LNCaP clone FGC (cell line): ENCODE measurements around the gene ZFYVE26.
A peak's percentile ranks its signal among the peaks of the same experiment; 100 is the strongest.

Experiments used
- DNase-seq: peaks from one replicate; pipeline ENCODE4 v3.0.0-alpha.2; 2011; ENCODE audit warnings: low read depth
- H3K4me3 ChIP-seq: 2 replicates; pipeline ENCODE4 v1.5.1; 2011; ENCODE audit warnings: mild to moderate bottlenecking, low read depth, low read length, control low read depth
- TF ChIP-seq, protein P1 (sequence below): IDR thresholded peaks from 2 replicates; pipeline ENCODE4 v1.5.1; 2012; ENCODE audit warnings: mild to moderate bottlenecking; ENCODE audit not compliant: control insufficient read depth, insufficient read depth; ENCODE audit errors: extremely low read depth

ZFYVE26 gene

DNA sequence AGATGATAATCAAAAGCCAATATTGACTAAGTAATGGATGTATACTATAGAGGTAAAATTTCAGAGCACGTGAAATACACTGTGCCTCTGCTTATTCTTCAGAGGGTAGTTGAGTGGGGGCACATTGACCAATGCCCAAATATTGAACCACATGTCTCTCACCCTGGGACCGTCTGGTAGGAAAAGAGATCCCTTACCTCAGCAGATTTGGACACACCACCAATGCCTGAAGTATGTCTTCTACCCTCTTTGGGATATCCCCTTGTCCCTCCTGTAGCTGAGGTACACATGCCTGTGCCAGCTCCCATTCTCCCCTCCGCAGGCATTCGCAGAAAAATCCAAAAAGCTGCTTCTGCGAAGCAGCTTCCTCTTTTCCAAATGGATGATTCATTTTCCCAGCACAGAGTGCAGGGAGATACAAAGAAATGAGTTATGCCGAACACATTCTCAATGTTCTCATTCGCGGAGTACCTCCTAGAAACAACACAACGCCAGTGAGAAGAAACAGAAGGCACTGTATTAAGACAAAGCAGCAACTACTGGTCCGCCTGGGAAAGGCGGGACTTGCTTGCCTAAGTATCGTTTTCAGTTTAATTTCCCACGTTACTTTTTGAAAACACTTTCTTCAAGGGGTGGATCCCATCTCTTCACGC, 691 bp downstream of the ZFYVE26 start:
- TF ChIP-seq, protein P1, sequence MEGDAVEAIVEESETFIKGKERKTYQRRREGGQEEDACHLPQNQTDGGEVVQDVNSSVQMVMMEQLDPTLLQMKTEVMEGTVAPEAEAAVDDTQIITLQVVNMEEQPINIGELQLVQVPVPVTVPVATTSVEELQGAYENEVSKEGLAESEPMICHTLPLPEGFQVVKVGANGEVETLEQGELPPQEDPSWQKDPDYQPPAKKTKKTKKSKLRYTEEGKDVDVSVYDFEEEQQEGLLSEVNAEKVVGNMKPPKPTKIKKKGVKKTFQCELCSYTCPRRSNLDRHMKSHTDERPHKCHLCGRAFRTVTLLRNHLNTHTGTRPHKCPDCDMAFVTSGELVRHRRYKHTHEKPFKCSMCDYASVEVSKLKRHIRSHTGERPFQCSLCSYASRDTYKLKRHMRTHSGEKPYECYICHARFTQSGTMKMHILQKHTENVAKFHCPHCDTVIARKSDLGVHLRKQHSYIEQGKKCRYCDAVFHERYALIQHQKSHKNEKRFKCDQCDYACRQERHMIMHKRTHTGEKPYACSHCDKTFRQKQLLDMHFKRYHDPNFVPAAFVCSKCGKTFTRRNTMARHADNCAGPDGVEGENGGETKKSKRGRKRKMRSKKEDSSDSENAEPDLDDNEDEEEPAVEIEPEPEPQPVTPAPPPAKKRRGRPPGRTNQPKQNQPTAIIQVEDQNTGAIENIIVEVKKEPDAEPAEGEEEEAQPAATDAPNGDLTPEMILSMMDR: no peak
- DNase-seq: no peak
- peak overlapping the region; percentile 94 for H3K4me3 ChIP-seq

DNA sequence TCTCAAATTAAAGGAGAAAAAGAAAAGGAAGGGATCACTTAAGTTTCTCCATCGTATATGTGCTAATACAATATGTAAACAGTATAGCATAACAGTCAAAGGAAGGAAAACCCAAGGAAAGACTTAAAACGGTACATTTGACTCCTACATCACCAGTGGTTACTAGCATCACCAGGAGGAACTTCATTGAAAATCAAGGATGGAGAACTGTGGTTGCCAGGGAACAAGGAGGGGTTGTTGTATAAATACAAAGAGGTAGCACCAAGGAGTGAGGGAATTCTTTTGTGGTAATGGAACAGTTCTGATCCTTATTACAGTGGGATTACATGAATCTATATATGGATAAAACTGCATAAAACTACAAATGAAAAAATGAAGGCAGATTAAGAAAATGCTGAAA, 1.6 kb downstream of the ZFYVE26 start:
- TF ChIP-seq, protein P1: no peak
- H3K4me3 ChIP-seq: peak overlapping the region; percentile 94; the same call in 1 of the 2 replicates
- DNase-seq: no peak

DNA sequence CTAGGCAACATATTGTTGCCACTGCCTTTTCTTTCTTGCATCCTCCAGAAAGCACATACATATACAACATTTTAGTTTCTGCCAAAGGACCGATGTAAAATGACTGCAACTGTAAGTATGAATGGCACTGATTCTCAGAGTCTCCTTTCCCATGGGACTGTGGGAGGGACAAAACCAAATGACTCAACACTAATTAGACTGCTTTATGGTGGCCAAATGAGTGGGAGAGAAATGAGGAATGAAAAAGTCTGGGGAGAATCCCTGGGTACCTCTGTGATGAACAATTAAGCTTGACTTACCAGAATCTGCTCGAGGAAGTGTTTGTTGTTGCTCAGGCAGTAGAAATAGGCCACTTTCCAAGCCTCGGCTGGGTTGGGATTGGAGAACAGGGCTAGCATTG, 10.1 kb downstream of the ZFYVE26 start:
- TF ChIP-seq, protein P1: no peak
- no peak for DNase-seq
- no peak overlapping the region for H3K4me3 ChIP-seq

DNA sequence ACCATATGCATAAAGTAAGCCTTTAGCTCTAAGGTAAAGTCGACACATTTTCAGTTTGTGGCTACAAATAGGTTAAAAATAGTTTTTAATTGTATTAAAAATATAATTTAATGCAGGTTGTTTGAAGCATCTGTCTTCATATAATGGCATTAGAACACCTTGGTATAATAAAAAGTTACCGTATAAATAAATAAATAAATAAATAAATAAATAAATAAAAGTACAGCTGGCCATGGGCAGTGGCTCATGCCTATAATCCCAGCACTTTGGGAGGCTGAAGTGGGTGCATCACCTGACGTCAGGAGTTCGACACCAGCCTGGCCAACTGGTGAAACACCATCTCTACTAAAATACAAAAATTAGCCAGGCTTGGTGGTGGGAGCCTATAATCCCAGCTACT, 15.6 kb downstream of the ZFYVE26 start:
- TF ChIP-seq, protein P1: no peak
- no peak for DNase-seq
- H3K4me3 ChIP-seq: no peak overlapping the region

DNA sequence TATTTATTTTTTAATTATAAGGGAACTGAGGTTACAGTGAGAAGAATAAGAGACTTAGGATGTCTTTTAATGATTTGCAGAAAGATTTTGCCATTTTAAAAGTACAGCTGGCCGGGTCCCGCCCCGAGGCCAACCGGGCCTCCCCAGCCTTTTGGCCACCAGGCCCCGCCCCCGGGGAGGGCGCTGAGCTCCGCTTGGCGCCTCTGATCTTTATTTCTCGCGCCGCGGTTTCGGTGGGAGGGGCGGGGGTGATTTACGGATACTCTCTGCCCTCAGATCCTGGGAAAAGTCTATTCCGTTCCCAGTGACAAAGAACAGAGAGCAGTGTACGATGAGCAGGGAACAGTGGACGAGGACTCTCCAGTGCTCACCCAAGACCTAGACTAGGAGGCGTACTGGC, 17.7 kb downstream of the ZFYVE26 start:
- DNase-seq: no peak
- no peak overlapping the region for H3K4me3 ChIP-seq
- TF ChIP-seq, protein P1: no peak

DNA sequence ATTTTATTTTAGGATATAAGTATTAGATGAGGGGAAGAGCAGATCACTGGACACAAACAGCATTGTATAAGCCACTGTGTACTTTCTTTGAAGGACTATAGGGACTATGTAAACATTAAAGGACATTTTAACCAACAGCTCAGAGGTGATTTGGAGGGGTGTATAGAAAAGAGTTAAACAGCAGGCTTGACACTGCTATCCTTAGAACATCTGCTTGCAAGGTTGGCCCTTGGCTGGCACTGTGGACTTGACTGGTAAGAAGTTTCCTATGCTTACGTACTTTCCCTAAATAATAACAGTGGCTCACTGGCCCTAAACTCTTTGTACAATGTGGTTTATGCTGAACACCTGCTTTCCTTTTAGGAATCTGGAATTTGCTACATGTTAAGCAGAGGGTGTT, 28.7 kb downstream of the ZFYVE26 start:
- TF ChIP-seq, protein P1: no peak
- peak; percentile 56 for DNase-seq

More for the DNA sequence above, 28.7 kb downstream of the ZFYVE26 start:
- no peak overlapping the region for H3K4me3 ChIP-seq
